Measurements from ENCODE around the gene EBF3.

Gene EBF3

DNA sequence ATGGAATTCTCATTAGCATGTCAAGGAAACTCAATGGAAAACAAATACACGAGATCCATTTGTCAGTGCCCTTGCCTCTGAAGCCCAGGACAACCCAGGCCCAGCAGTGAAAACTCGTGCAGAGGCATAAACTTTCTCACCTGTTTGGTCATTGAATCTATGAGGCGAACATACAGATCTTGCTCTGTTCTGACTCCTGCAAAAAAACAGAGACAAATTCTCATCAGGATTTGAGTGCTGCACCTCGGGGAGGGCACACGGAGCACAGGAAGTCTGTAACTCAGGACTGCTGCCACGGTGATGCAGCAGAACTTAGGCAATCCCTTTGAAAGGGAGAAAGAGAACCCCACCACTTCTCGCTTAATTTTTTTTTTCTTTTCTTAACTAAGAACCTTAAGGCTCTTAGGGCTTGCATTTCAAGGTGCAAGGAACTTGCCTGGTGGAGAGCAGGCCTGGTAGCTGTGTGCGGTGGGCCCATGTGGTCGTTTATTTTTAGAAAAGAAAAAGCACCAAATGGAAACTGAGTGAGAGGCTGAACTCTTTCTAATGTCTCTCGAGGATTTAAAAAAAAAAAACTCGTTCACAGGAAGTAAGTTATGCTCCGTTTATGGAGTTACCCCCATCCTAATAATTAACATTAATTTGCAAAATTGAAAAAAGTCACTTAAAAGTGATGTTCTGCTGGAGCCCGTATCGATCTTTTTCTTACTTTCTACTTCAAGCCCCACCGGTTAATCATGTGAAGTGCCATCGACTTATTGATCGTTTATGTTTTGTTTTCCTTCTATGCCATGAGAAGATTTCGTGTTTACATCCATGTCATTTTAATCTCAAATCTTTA, 1.8 kb downstream of the EBF3 start:
- Histone ChIP-seq H4K20me1 (ENCODE audit: insufficient read depth) (no peaks in the 10 kb centered on the region), H3K36me3 (ENCODE audit: insufficient read depth) (no peaks in the 10 kb centered on the region), H3K4me2 (no peak overlapping the region), H3K27me3 (ENCODE audit: insufficient read depth, low read depth) (peaks cover 4% of the 10 kb centered on the region; the same call in 1 of the 2 replicates), H3K4me3 (IDR thresholded peaks at IDR 0.05; ENCODE audit: insufficient read depth, low read depth, low read length) (no peak overlapping the region), H3K9ac (no peak overlapping the region), H2AFZ (ENCODE audit: low read depth) (no peak overlapping the region), H3K27ac (no peak overlapping the region), H3K4me1 (ENCODE audit: low read depth, poor library complexity, severe bottlenecking) (no peaks in the 10 kb centered on the region), H3K79me2 (ENCODE audit: insufficient read depth, low read depth) (no peaks in the 10 kb centered on the region)
- TF ChIP-seq, protein P1, sequence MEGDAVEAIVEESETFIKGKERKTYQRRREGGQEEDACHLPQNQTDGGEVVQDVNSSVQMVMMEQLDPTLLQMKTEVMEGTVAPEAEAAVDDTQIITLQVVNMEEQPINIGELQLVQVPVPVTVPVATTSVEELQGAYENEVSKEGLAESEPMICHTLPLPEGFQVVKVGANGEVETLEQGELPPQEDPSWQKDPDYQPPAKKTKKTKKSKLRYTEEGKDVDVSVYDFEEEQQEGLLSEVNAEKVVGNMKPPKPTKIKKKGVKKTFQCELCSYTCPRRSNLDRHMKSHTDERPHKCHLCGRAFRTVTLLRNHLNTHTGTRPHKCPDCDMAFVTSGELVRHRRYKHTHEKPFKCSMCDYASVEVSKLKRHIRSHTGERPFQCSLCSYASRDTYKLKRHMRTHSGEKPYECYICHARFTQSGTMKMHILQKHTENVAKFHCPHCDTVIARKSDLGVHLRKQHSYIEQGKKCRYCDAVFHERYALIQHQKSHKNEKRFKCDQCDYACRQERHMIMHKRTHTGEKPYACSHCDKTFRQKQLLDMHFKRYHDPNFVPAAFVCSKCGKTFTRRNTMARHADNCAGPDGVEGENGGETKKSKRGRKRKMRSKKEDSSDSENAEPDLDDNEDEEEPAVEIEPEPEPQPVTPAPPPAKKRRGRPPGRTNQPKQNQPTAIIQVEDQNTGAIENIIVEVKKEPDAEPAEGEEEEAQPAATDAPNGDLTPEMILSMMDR (conservative IDR thresholded peaks at IDR 0.05; ENCODE audit: low read depth, low read length) = no peak

DNA sequence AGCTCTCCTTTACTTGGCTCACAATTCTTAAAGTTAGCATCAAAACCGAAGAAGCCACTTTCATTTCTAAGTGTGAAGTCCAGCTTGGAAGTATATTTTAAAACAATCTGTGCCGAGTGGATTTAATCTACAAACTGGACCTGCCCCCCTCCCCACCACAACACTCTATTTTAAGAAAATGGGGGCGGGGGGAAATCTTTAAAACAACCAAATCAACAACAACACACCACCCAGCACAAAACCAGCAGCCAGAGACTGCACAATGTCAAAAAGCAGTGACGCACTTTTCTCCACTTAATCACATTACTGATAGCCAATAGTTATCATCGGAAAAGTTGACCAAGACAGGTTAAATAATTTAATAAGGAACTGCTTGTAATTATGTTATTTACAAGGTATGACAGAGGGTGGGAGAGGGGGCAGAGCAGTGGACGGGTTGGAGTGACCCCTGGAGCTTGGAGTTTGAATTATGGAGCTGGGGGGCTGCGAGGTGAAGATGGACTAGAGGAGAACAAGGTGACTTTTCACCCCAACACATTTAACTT, 2.8 kb downstream of the EBF3 start:
- no peaks in the 10 kb centered on the region for H4K20me1 ChIP-seq (ENCODE audit: insufficient read depth)
- no peak overlapping the region for H3K9ac ChIP-seq
- no peaks in the 10 kb centered on the region for H3K4me1 ChIP-seq (ENCODE audit: low read depth, poor library complexity, severe bottlenecking)
- H3K36me3 ChIP-seq (ENCODE audit: insufficient read depth) = no peaks in the 10 kb centered on the region
- H3K79me2 ChIP-seq (ENCODE audit: insufficient read depth, low read depth) = no peaks in the 10 kb centered on the region
- H2AFZ ChIP-seq (ENCODE audit: low read depth) = no peak overlapping the region
- no peak overlapping the region for H3K4me3 ChIP-seq (IDR thresholded peaks at IDR 0.05; ENCODE audit: insufficient read depth, low read depth, low read length)
- H3K27ac ChIP-seq = no peak overlapping the region
- TF ChIP-seq, protein P1 (conservative IDR thresholded peaks at IDR 0.05; ENCODE audit: low read depth, low read length) = no peak
- no peak overlapping the region for H3K4me2 ChIP-seq
- peaks cover 4% of the 10 kb centered on the region; the same call in 1 of the 2 replicates for H3K27me3 ChIP-seq (ENCODE audit: insufficient read depth, low read depth)

DNA sequence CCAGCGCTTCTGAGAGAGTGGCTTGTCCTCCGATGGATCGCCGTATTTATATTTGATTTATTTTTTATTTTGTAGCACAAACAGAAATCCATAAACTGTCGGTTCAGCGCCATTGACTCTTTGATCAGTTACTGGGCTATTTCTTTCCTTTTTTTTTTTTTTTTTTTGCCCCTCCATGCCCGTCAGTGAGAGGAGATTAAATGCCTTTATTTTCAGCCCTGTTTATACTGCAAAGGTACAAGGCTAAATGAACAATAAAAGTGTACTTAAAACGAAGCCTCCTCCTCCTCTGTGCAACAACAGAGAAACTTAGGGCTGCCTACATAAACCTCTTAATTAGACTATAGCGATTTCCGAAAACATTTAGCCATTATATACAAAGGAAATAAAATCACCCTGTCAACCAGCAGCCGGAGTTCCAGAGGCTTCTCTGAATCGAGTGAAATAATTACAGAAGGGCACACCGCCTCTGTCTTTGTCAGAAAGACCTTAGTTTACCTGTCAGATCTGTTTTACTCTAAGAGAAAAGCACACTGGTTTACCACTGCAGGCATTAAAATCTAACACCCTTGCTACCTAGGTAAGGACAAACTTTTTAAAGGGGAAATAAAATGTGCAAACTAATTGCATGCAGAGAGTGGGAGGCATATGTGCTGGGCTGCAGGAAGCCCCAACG, 3.5 kb downstream of the EBF3 start:
- no peaks in the 10 kb centered on the region for H3K36me3 ChIP-seq (ENCODE audit: insufficient read depth)
- H3K27ac ChIP-seq = no peak overlapping the region
- H4K20me1 ChIP-seq (ENCODE audit: insufficient read depth) = no peaks in the 10 kb centered on the region
- no peak overlapping the region for H3K9ac ChIP-seq
- H3K4me2 ChIP-seq = no peak overlapping the region
- no peaks in the 10 kb centered on the region for H3K4me1 ChIP-seq (ENCODE audit: low read depth, poor library complexity, severe bottlenecking)
- peaks cover under 1% of the 10 kb centered on the region; the same call in 1 of the 2 replicates for H3K27me3 ChIP-seq (ENCODE audit: insufficient read depth, low read depth)
- H2AFZ ChIP-seq (ENCODE audit: low read depth) = no peak overlapping the region
- H3K79me2 ChIP-seq (ENCODE audit: insufficient read depth, low read depth) = no peaks in the 10 kb centered on the region
- TF ChIP-seq, protein P1 (conservative IDR thresholded peaks at IDR 0.05; ENCODE audit: low read depth, low read length) = no peak
- no peak overlapping the region for H3K4me3 ChIP-seq (IDR thresholded peaks at IDR 0.05; ENCODE audit: insufficient read depth, low read depth, low read length)

DNA sequence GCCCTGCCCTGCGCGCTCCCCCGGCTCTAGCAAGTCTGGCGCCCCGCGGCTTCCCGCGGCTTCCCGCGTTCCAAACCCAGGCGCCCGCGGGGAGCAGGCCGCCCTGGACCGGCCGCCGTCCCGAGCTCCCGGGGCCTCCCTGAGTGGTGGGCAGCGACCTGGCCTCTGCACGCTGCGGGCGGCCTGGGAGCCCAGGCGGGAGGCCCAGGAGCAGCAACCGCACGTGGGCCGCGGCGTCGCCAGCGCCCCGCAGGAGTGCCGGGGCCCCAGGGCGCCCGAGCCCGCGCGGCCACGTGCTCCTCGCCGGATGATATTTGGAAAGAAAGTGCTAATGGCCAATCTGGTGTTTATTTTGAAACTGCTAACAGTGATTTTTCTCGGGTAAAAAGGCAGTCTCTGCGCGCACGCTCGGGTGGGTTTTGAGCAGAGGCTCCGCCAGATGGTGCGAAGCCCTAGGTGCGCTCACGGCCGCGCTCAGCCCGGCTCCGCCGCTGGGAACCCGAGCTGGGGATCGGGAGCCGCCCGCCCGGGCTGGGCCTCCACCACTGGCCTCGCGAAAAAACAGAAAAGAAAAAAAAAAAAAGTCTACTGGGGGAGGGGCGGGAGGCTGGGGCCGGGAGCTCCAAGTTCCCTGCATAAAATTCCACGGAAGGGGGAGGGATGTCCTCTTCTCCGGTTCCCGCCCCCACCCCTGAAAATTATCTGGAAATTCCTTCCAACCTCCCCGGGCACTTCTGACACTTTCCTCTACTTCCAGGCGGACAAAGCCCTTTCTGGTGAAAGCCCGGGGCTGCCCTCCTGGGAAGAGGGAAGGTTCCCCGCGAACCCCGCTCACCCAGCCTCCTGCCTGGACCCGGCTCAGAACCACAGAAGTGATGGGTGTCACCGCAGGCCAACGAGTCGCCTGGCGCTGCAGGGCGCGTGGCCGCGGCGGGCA, 4.3 kb downstream of the EBF3 start:
- H3K4me2 ChIP-seq = no peak overlapping the region
- H3K27ac ChIP-seq = no peak overlapping the region
- no peaks in the 10 kb centered on the region for H3K79me2 ChIP-seq (ENCODE audit: insufficient read depth, low read depth)
- no peak overlapping the region for H3K9ac ChIP-seq
- H3K36me3 ChIP-seq (ENCODE audit: insufficient read depth) = no peaks in the 10 kb centered on the region
- no peaks in the 10 kb centered on the region for H3K27me3 ChIP-seq (ENCODE audit: insufficient read depth, low read depth)
- TF ChIP-seq, protein P1 (conservative IDR thresholded peaks at IDR 0.05; ENCODE audit: low read depth, low read length) = no peak
- no peaks in the 10 kb centered on the region for H3K4me1 ChIP-seq (ENCODE audit: low read depth, poor library complexity, severe bottlenecking)
- H2AFZ ChIP-seq (ENCODE audit: low read depth) = no peak overlapping the region
- H3K4me3 ChIP-seq (IDR thresholded peaks at IDR 0.05; ENCODE audit: insufficient read depth, low read depth, low read length) = no peak overlapping the region
- H4K20me1 ChIP-seq (ENCODE audit: insufficient read depth) = no peaks in the 10 kb centered on the region

Measured in KMS-11 (cell line).